ENCODE results near the gene ZNF331.

DNA sequence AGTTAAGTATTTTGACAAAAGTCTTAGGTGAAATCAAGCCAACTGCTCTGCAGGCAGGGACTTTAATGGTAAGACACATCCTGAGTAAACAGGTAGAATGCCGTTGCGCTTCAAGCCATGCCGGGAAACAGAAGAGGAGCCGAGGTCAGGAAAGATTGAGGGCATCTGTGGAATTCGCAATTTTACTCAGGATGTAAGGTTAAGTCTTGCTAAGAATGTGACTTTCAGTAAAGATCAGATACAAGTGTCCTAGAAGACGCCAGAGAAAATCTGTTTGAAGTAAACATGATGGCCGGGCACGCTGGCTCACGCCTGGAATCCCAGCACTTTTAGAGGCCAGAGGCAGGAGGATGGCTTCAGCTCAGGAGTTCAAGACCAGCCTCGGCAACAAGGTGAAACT is 60.4 kb downstream of the ZNF331 start:
- TF ChIP-seq POLR2A (IDR thresholded peaks at IDR 0.05; ENCODE audit: control extremely low read depth in 1 of 2, low read depth in 2 of 2, low read length in 2 of 2) (no peak), CTCF (IDR thresholded peaks at IDR 0.05; ENCODE audit: control extremely low read depth in 1 of 3, insufficient read depth in 1 of 3, low read depth in 1 of 3, low read length in 3 of 3) (no peak), RFX5 (IDR thresholded peaks at IDR 0.05; ENCODE audit: borderline replicate concordance, low read depth, low read length) (no peak), RAD21 (IDR thresholded peaks at IDR 0.05 in 1 of 2, conservative IDR thresholded peaks at IDR 0.05 in 1 of 2; ENCODE audit: low read depth in 2 of 2, low read length in 2 of 2) (no peak), CHD2 (IDR thresholded peaks at IDR 0.05; ENCODE audit: low read length) (no peak), GTF2F1 (IDR thresholded peaks at IDR 0.05; ENCODE audit: borderline replicate concordance, low read depth, low read length) (no peak), POLR2AphosphoS5 (IDR thresholded peaks at IDR 0.05; ENCODE audit: low read depth, low read length) (no peak), YY1 (IDR thresholded peaks at IDR 0.05; ENCODE audit: low read depth, low read length) (no peak), JUND (IDR thresholded peaks at IDR 0.05; ENCODE audit: low read length) (no peak), EZH2 (IDR thresholded peaks at IDR 0.05; ENCODE audit: low read depth, low read length, severe bottlenecking) (no peak), ATF2 (IDR thresholded peaks at IDR 0.05; ENCODE audit: low read length) (no peak), GABPA (IDR thresholded peaks at IDR 0.05; ENCODE audit: borderline replicate concordance, insufficient read depth, low read length) (no peak), NRF1 (IDR thresholded peaks at IDR 0.05; ENCODE audit: low read depth, low read length) (no peak)
- TF ChIP-seq, protein P1, sequence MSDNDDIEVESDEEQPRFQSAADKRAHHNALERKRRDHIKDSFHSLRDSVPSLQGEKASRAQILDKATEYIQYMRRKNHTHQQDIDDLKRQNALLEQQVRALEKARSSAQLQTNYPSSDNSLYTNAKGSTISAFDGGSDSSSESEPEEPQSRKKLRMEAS (IDR thresholded peaks at IDR 0.05) = no peak

All from H1 (cell line).